ENCODE measurements around the gene GNG12. TPM values are rescaled to one million over a fixed set of nuclear protein-coding genes. Genes with fewer than 3 reads are reported as not detected.
A peak's percentile ranks its signal among the peaks of the same experiment; 100 is the strongest.

The GNG12 gene
- total and polyA plus RNA-seq, 4 donors: 84.9 to 175 (median 110) TPM

GRCh38 chr1:67708606-67709005 lies 124.7 kb downstream of the GNG12 start:
- DNase-seq: no peak
- Histone ChIP-seq H3K4me3 (ENCODE audit: low read length in 2 of 2) (no peak overlapping the region), H3K27me3 (ENCODE audit: control insufficient read depth in 1 of 2, insufficient read depth in 2 of 2, low read length in 1 of 2) (no peaks in the 10 kb centered on the region), H3K36me3 (ENCODE audit: control insufficient read depth in 1 of 2, insufficient read depth in 2 of 2, low read length in 1 of 2) (no peaks in the 10 kb centered on the region), H3K4me1 (ENCODE audit: control insufficient read depth in 1 of 2, insufficient read depth in 2 of 2, low read length in 2 of 2) (peaks cover 3 to 6% of the 10 kb centered on the region in 2 donors), H3K27ac (ENCODE audit: low read depth in 1 of 2, low read length in 2 of 2) (peak overlapping the region; percentile 20 to 97), H3K9me3 (ENCODE audit: control insufficient read depth, low read length) (no peaks in the 10 kb centered on the region)
- no peak for ATAC-seq (ENCODE audit: low FRiP score)
- 23 to 26% methylated on average over 8 of the region's 8 CpGs for WGBS, 2 donors
- intact Hi-C loops (cut with DNase I): loop anchor here in 1 of 2 donors (5.0 to 10.0 kb wide), 2 partner anchors 39 to 126 kb away; partner anchors contain the start of gene GNG12

- H3K36me3 ChIP-seq (ENCODE audit: control insufficient read depth in 1 of 2, insufficient read depth in 2 of 2, low read length in 1 of 2): peaks cover 0 to 2% of the 10 kb centered on the region in 2 donors
- H3K27ac ChIP-seq (ENCODE audit: low read depth in 1 of 2, low read length in 2 of 2): peak overlapping the region; percentile 63 to 90
- H3K4me1 ChIP-seq (ENCODE audit: control insufficient read depth in 1 of 2, insufficient read depth in 2 of 2, low read length in 2 of 2): peaks cover 3 to 6% of the 10 kb centered on the region in 2 donors
- no peaks in the 10 kb centered on the region for H3K9me3 ChIP-seq (ENCODE audit: control insufficient read depth, low read length)
- no peak for ATAC-seq (ENCODE audit: low FRiP score)
- 47 to 54% methylated on average over 10 of the region's 10 CpGs for WGBS, 2 donors
- H3K4me3 ChIP-seq (ENCODE audit: low read length in 2 of 2): no peak overlapping the region
- DNase-seq: no peak
- no peaks in the 10 kb centered on the region for H3K27me3 ChIP-seq (ENCODE audit: control insufficient read depth in 1 of 2, insufficient read depth in 2 of 2, low read length in 1 of 2)
- intact Hi-C loops (cut with DNase I): loop anchor here (2.0 to 10.0 kb wide), 4 partner anchors 17 to 129 kb away; partner anchors contain the start of gene GNG12 (in 1 of the 2)
These were observed 127.4 kb downstream of the GNG12 start for GRCh38 chr1:67705735-67706453.

- Histone ChIP-seq H3K4me1 (ENCODE audit: control insufficient read depth in 1 of 2, insufficient read depth in 2 of 2, low read length in 2 of 2) (peaks cover 3 to 6% of the 10 kb centered on the region in 2 donors), H3K4me3 (ENCODE audit: low read length in 2 of 2) (no peak overlapping the region), H3K27me3 (ENCODE audit: control insufficient read depth in 1 of 2, insufficient read depth in 2 of 2, low read length in 1 of 2) (no peaks in the 10 kb centered on the region), H3K9me3 (ENCODE audit: control insufficient read depth, low read length) (no peaks in the 10 kb centered on the region), H3K36me3 (ENCODE audit: control insufficient read depth in 1 of 2, insufficient read depth in 2 of 2, low read length in 1 of 2) (peaks cover 0 to 2% of the 10 kb centered on the region in 2 donors), H3K27ac (ENCODE audit: low read depth in 1 of 2, low read length in 2 of 2) (no peak overlapping the region)
- intact Hi-C loops (cut with DNase I): loop anchor here in 1 of 2 donors (2.0 to 10.0 kb wide), 2 partner anchors 16 to 130 kb away; partner anchors contain the start of gene GNG12
- no peak for ATAC-seq (ENCODE audit: low FRiP score)
- no peak for DNase-seq
- 92 to 93% methylated on average over 3 of the region's 3 CpGs for WGBS, 2 donors
These were observed 128.9 kb downstream of the GNG12 start for GRCh38 chr1:67704351-67704750.

- 90 to 91% methylated on average over 2 of the region's 2 CpGs for WGBS, 2 donors
- ATAC-seq (ENCODE audit: low FRiP score): no peak
- intact Hi-C loops (cut with DNase I): loop anchor here in 1 of 2 donors (10.0 kb wide), 1 partner anchor 133 kb away; the partner anchor contains the start of gene GNG12
These were observed 131.4 kb downstream of the GNG12 start for GRCh38 chr1:67701876-67702275.

GRCh38 chr1:67700692-67701410 lies 132.4 kb downstream of the GNG12 start:
- no peak overlapping the region for H3K27ac ChIP-seq (ENCODE audit: low read depth in 1 of 2, low read length in 2 of 2)
- no peaks in the 10 kb centered on the region for H3K4me1 ChIP-seq (ENCODE audit: control insufficient read depth in 1 of 2, insufficient read depth in 2 of 2, low read length in 2 of 2)
- no peaks in the 10 kb centered on the region for H3K27me3 ChIP-seq (ENCODE audit: control insufficient read depth in 1 of 2, insufficient read depth in 2 of 2, low read length in 1 of 2)
- DNase-seq: no peak
- WGBS, 2 donors: 75% methylated on average over 8 of the region's 8 CpGs
- no peak overlapping the region for H3K4me3 ChIP-seq (ENCODE audit: low read length in 2 of 2)
- peak; percentile 62 for ATAC-seq (ENCODE audit: low FRiP score)
- H3K9me3 ChIP-seq (ENCODE audit: control insufficient read depth, low read length): no peaks in the 10 kb centered on the region
- H3K36me3 ChIP-seq (ENCODE audit: control insufficient read depth in 1 of 2, insufficient read depth in 2 of 2, low read length in 1 of 2): peaks cover 0 to 2% of the 10 kb centered on the region in 2 donors
- intact Hi-C loops (cut with DNase I): loop anchor here in 1 of 2 donors (10.0 kb wide), 1 partner anchor 134 kb away; the partner anchor contains the start of gene GNG12

More at GRCh38 chr1:67701876-67702275, 131.4 kb downstream of the GNG12 start:
- Histone ChIP-seq H3K27ac (ENCODE audit: low read depth in 1 of 2, low read length in 2 of 2) (no peak overlapping the region), H3K27me3 (ENCODE audit: control insufficient read depth in 1 of 2, insufficient read depth in 2 of 2, low read length in 1 of 2) (no peaks in the 10 kb centered on the region), H3K4me1 (ENCODE audit: control insufficient read depth in 1 of 2, insufficient read depth in 2 of 2, low read length in 2 of 2) (no peaks in the 10 kb centered on the region), H3K9me3 (ENCODE audit: control insufficient read depth, low read length) (no peaks in the 10 kb centered on the region), H3K36me3 (ENCODE audit: control insufficient read depth in 1 of 2, insufficient read depth in 2 of 2, low read length in 1 of 2) (peaks cover 0 to 2% of the 10 kb centered on the region in 2 donors), H3K4me3 (ENCODE audit: low read length in 2 of 2) (no peak overlapping the region)
- no peak for DNase-seq

GRCh38 chr1:67700220-67700619 lies 133.0 kb downstream of the GNG12 start:
- Histone ChIP-seq H3K27me3 (ENCODE audit: control insufficient read depth in 1 of 2, insufficient read depth in 2 of 2, low read length in 1 of 2) (no peaks in the 10 kb centered on the region), H3K9me3 (ENCODE audit: control insufficient read depth, low read length) (no peaks in the 10 kb centered on the region), H3K36me3 (ENCODE audit: control insufficient read depth in 1 of 2, insufficient read depth in 2 of 2, low read length in 1 of 2) (peaks cover 0 to 2% of the 10 kb centered on the region in 2 donors), H3K4me1 (ENCODE audit: control insufficient read depth in 1 of 2, insufficient read depth in 2 of 2, low read length in 2 of 2) (no peaks in the 10 kb centered on the region), H3K4me3 (ENCODE audit: low read length in 2 of 2) (no peak overlapping the region), H3K27ac (ENCODE audit: low read depth in 1 of 2, low read length in 2 of 2) (no peak overlapping the region)
- no peak for ATAC-seq (ENCODE audit: low FRiP score)
- no peak for DNase-seq
- intact Hi-C loops (cut with DNase I): loop anchor here in 1 of 2 donors (10.0 kb wide), 1 partner anchor 135 kb away; the partner anchor contains the start of gene GNG12
- WGBS, 2 donors: 82 to 83% methylated on average over 4 of the region's 4 CpGs

- Histone ChIP-seq H3K27ac (ENCODE audit: low read depth in 1 of 2, low read length in 2 of 2) (no peak overlapping the region), H3K27me3 (ENCODE audit: control insufficient read depth in 1 of 2, insufficient read depth in 2 of 2, low read length in 1 of 2) (no peaks in the 10 kb centered on the region), H3K4me3 (ENCODE audit: low read length in 2 of 2) (no peak overlapping the region), H3K9me3 (ENCODE audit: control insufficient read depth, low read length) (no peaks in the 10 kb centered on the region), H3K36me3 (ENCODE audit: control insufficient read depth in 1 of 2, insufficient read depth in 2 of 2, low read length in 1 of 2) (peaks cover 0 to 2% of the 10 kb centered on the region in 2 donors), H3K4me1 (ENCODE audit: control insufficient read depth in 1 of 2, insufficient read depth in 2 of 2, low read length in 2 of 2) (no peaks in the 10 kb centered on the region)
- intact Hi-C loops (cut with DNase I): no loop called here
- DNase-seq (no peak), ATAC-seq (ENCODE audit: low FRiP score) (no peak)
- 86 to 93% methylated on average over 3 of the region's 3 CpGs for WGBS, 2 donors
These were observed 136.6 kb downstream of the GNG12 start for GRCh38 chr1:67696708-67697107.

GRCh38 chr1:67695963-67696362 lies 137.3 kb downstream of the GNG12 start:
- Histone ChIP-seq H3K4me3 (ENCODE audit: low read length in 2 of 2) (no peak overlapping the region), H3K27me3 (ENCODE audit: control insufficient read depth in 1 of 2, insufficient read depth in 2 of 2, low read length in 1 of 2) (no peaks in the 10 kb centered on the region), H3K36me3 (ENCODE audit: control insufficient read depth in 1 of 2, insufficient read depth in 2 of 2, low read length in 1 of 2) (no peaks in the 10 kb centered on the region), H3K4me1 (ENCODE audit: control insufficient read depth in 1 of 2, insufficient read depth in 2 of 2, low read length in 2 of 2) (no peaks in the 10 kb centered on the region), H3K27ac (ENCODE audit: low read depth in 1 of 2, low read length in 2 of 2) (no peak overlapping the region), H3K9me3 (ENCODE audit: control insufficient read depth, low read length) (no peaks in the 10 kb centered on the region)
- 82 to 85% methylated on average over 2 of the region's 2 CpGs for WGBS, 2 donors
- ATAC-seq (ENCODE audit: low FRiP score): no peak
- intact Hi-C loops (cut with DNase I): no loop called here
- DNase-seq: no peak
